ENCODE measurements around the gene SLC9A9. TPM values are rescaled to one million over a fixed set of nuclear protein-coding genes. Genes with fewer than 3 reads are reported as not detected.

SLC9A9 gene
- total and polyA plus RNA-seq, 2 donors (not counting 1 experiment from before 2014, with no cell fraction given), result 14.3 to 74.0 TPM

- H4K20me1 ChIP-seq (ENCODE audit: control insufficient read depth, extremely low read depth, insufficient read depth, low read length), result no peaks in the 10 kb centered on the region
- H3K27me3 ChIP-seq (ENCODE audit: control insufficient read depth, insufficient read depth, low read length), result no peaks in the 10 kb centered on the region
- H3K36me3 ChIP-seq (ENCODE audit: control insufficient read depth, insufficient read depth, low read length), result no peaks in the 10 kb centered on the region
- no peak overlapping the region for H3K27ac ChIP-seq (ENCODE audit: insufficient read depth, low read length)
- peaks cover 2% of the 10 kb centered on the region for H3K4me1 ChIP-seq (ENCODE audit: control insufficient read depth, extremely low read depth, insufficient read depth, low read length)
- H3K9ac ChIP-seq (ENCODE audit: insufficient read depth, low read length), result no peak overlapping the region
- no peak for DNase-seq (ENCODE audit: low read depth in 2 of 2)
- H3K79me2 ChIP-seq (ENCODE audit: control insufficient read depth, insufficient read depth, low read length), result no peaks in the 10 kb centered on the region
- no peak overlapping the region for H3K4me3 ChIP-seq (replicated peaks in 1 of 4; ENCODE audit: control extremely low read depth in 1 of 4, insufficient read depth in 1 of 4, low read depth in 3 of 4, low read length in 4 of 4)
- no peak overlapping the region for H3K4me2 ChIP-seq (ENCODE audit: extremely low read depth, insufficient read depth, low read length)
- TF ChIP-seq CTCF (conservative IDR thresholded peaks at IDR 0.05 in 1 of 2, IDR thresholded peaks at IDR 0.05 in 1 of 2; ENCODE audit: low read depth in 1 of 2, low read length in 2 of 2) (no peak), EZH2 (IDR thresholded peaks at IDR 0.05; ENCODE audit: low read length, missing control alignments) (no peak)
- H3K9me3 ChIP-seq (ENCODE audit: control insufficient read depth, insufficient read depth, low read depth, low read length), result no peaks in the 10 kb centered on the region
- no peak overlapping the region for H2AFZ ChIP-seq (ENCODE audit: low read length)
Measured at GRCh38 chr3:143532091-143532490, 316.2 kb downstream of the SLC9A9 start.

- TF ChIP-seq CTCF (conservative IDR thresholded peaks at IDR 0.05 in 1 of 2, IDR thresholded peaks at IDR 0.05 in 1 of 2; ENCODE audit: low read depth in 1 of 2, low read length in 2 of 2) (no peak), EZH2 (IDR thresholded peaks at IDR 0.05; ENCODE audit: low read length, missing control alignments) (no peak)
- Histone ChIP-seq H3K9ac (ENCODE audit: insufficient read depth, low read length) (no peak overlapping the region), H3K4me3 (replicated peaks in 1 of 4; ENCODE audit: control extremely low read depth in 1 of 4, insufficient read depth in 1 of 4, low read depth in 3 of 4, low read length in 4 of 4) (no peak overlapping the region), H4K20me1 (ENCODE audit: control insufficient read depth, extremely low read depth, insufficient read depth, low read length) (no peaks in the 10 kb centered on the region), H3K4me2 (ENCODE audit: extremely low read depth, insufficient read depth, low read length) (no peak overlapping the region), H3K27ac (ENCODE audit: insufficient read depth, low read length) (no peak overlapping the region), H3K27me3 (ENCODE audit: control insufficient read depth, insufficient read depth, low read length) (no peaks in the 10 kb centered on the region), H2AFZ (ENCODE audit: low read length) (no peak overlapping the region), H3K4me1 (ENCODE audit: control insufficient read depth, extremely low read depth, insufficient read depth, low read length) (no peaks in the 10 kb centered on the region), H3K36me3 (ENCODE audit: control insufficient read depth, insufficient read depth, low read length) (no peaks in the 10 kb centered on the region), H3K79me2 (ENCODE audit: control insufficient read depth, insufficient read depth, low read length) (no peaks in the 10 kb centered on the region), H3K9me3 (ENCODE audit: control insufficient read depth, insufficient read depth, low read depth, low read length) (no peaks in the 10 kb centered on the region)
- no peak for DNase-seq (ENCODE audit: low read depth in 2 of 2)
Measured at GRCh38 chr3:143531101-143531500, 317.2 kb downstream of the SLC9A9 start.

- DNase-seq (ENCODE audit: low read depth in 2 of 2), result no peak
- TF ChIP-seq CTCF (conservative IDR thresholded peaks at IDR 0.05 in 1 of 2, IDR thresholded peaks at IDR 0.05 in 1 of 2; ENCODE audit: low read depth in 1 of 2, low read length in 2 of 2), result no peak
- no peak for TF ChIP-seq EZH2 (IDR thresholded peaks at IDR 0.05; ENCODE audit: low read length, missing control alignments)
Measured at GRCh38 chr3:143529798-143530197, 318.5 kb downstream of the SLC9A9 start.

More at GRCh38 chr3:143529798-143530197, 318.5 kb downstream of the SLC9A9 start:
- H3K4me1 ChIP-seq (ENCODE audit: control insufficient read depth, extremely low read depth, insufficient read depth, low read length), result peaks cover 2% of the 10 kb centered on the region
- H3K9me3 ChIP-seq (ENCODE audit: control insufficient read depth, insufficient read depth, low read depth, low read length), result no peaks in the 10 kb centered on the region
- H3K9ac ChIP-seq (ENCODE audit: insufficient read depth, low read length), result no peak overlapping the region
- no peak overlapping the region for H3K4me3 ChIP-seq (replicated peaks in 1 of 4; ENCODE audit: control extremely low read depth in 1 of 4, insufficient read depth in 1 of 4, low read depth in 3 of 4, low read length in 4 of 4)
- H3K27ac ChIP-seq (ENCODE audit: insufficient read depth, low read length), result no peak overlapping the region
- no peak overlapping the region for H3K4me2 ChIP-seq (ENCODE audit: extremely low read depth, insufficient read depth, low read length)
- no peaks in the 10 kb centered on the region for H3K36me3 ChIP-seq (ENCODE audit: control insufficient read depth, insufficient read depth, low read length)
- no peaks in the 10 kb centered on the region for H3K79me2 ChIP-seq (ENCODE audit: control insufficient read depth, insufficient read depth, low read length)
- H2AFZ ChIP-seq (ENCODE audit: low read length), result no peak overlapping the region
- H3K27me3 ChIP-seq (ENCODE audit: control insufficient read depth, insufficient read depth, low read length), result no peaks in the 10 kb centered on the region
- no peaks in the 10 kb centered on the region for H4K20me1 ChIP-seq (ENCODE audit: control insufficient read depth, extremely low read depth, insufficient read depth, low read length)

Data from fibroblast of lung (primary cell).